GM21619 (cell line): ENCODE results near the gene RRM2.

Experiments
- ATAC-seq: cut with Tn5 transposase; IDR thresholded peaks from one replicate; pipeline ENCODE4 v1.9.1; 2021; ENCODE audit not compliant: unreplicated experiment

The RRM2 gene

GRCh38 chr2:10169053-10169578 lies 46.6 kb downstream of the RRM2 start:
- no peak for ATAC-seq

GRCh38 chr2:10169581-10169980 lies 47.0 kb downstream of the RRM2 start:
- ATAC-seq, result no peak

GRCh38 chr2:10170256-10170655 lies 47.7 kb downstream of the RRM2 start:
- ATAC-seq, result no peak

DNA sequence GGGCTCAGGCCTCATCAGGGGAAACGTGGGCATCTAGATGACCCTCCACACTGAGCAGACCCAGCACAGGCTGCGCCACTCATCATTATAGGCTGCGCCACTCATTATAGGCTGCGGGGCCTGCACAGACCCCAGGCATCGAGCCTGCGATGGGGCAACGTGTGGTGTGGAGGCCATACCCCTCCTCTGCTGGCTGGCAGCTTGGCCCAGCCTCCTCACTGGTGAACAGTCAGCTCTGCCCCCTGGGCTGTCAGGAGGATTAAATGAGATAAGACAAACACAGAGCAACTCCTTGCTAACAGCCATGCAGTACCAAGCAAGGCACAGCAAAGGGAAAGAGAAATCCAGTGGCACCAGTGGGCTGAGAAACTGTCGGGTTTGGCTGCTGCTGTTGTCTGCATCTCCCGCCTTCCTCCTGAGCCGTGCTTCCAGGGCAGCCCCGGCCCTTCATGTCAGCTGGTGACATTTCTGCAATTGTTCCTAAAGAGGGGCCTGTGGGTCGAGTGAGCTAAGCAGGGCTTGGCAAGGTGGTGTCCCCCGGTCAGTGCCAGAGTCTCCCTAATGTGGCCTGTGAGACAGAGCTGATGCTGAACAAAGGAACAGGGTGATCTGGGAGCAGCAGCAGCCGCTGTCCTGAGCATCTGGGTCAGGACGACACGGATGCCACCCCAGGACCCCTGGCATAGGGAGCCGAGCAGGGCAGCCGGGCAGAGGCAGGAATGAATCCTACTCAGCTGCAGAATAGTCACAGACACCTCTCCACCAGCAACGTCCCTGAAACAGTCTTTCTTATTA lies 48.7 kb downstream of the RRM2 start:
- ATAC-seq, result no peak

- no peak for ATAC-seq
Observed at GRCh38 chr2:10172033-10172871, 49.7 kb downstream of the RRM2 start.

DNA sequence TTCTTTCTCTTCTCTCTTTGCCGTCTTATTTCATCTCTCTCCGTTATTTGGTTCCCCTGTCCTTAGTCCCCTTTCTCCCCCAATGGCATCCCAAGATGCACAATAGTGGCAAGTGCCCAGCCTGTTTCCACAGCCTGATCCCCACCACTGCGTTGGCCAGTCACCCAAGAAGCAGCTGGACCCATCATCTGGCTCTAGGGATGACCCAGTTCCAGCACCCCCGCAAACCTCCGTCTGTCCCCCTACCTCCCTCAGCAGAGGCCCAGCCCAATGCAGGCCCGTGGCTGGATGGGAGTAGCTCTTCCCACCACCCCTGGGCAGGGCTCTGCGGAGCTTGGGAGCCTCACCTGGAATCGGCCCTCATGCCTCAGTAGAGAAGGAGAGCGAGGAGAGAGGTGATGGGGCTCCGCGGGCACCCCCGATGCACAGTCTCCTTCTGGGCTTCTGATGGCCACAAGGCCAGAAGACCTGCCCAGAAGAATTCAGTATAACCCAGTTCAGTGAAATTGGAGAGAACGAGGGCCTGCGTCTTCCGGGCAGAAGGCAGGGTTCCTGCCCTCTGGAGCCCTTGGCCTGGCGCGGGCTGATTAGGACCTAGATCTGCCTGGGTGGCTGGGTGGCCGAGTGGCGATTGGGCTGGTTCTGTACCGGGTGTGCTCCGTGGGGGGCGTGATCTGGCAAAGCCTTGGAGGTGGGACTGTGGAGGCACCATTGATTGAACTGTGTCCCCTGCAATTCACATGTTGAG lies 50.9 kb downstream of the RRM2 start:
- ATAC-seq, result no peak

DNA sequence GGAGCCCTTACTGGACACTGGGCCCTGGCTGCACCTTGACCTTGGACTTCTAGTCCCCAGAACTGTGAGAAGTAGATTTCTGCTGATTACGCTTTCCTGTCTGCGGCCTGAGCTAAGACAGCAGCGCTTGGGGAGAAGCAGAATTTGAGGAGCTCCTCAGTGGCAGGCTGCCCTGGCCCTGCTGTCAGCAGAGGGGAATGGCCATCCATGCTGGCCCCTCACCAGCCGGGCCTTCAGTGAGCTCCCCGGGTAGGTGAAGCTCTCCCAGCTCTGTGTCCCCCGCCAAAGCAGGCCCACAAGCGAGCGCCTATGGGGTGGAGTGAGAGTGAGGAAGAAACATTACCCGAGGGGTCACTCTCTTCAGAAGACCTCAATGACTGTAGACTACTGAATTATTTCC lies 51.6 kb downstream of the RRM2 start:
- no peak for ATAC-seq

DNA sequence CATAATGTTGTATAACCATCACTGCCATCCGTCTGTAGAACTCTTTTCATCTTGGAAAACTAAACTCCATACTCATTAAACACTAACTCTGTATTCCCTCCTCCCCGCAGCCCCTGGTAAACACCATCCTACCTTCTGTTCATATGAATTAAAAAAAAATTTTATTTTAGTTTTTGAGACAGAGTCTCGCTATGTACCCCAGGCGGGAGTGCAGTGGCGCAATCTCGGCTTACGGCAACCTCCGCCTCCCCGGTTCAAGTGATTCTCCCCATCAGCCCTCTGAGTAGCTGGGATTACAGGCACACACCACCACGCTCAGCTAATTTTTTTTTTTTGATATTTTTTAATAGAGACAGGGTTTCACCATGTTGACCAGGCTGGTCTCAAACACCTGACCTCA lies 52.9 kb downstream of the RRM2 start:
- no peak for ATAC-seq

- ATAC-seq, result no peak
Observed at GRCh38 chr2:10178751-10179150, 56.2 kb downstream of the RRM2 start.

GRCh38 chr2:10179422-10179821 lies 56.9 kb downstream of the RRM2 start:
- no peak for ATAC-seq

- ATAC-seq, result no peak
Observed at GRCh38 chr2:10180229-10180628, 57.7 kb downstream of the RRM2 start.
